ENCODE results near the gene SPEM2. TPM values are rescaled to one million over a fixed set of nuclear protein-coding genes. Genes with fewer than 3 reads are reported as not detected.

Gene SPEM2
- total RNA-seq, 6 experiments from 2014 or later = not detected

DNA sequence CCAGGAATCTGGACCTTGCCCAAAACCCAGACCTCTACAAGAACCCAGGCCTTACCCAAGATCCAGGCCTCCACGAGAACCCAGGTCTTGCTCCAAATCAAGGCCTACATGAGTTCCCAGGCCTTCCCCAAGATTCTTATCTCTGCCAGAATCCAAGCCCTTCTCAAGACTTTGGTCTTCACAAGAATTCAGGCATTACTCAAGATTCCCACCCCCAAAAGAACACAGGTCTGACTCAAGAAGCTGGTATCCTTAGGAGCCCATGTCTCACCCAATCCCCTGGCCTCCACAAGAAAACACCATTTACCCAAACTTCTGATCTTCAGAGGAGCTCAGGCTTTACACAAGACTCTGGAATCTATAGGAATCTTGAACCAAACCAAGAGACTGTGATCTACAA is 5.8 kb downstream of the SPEM2 start:
- no peaks in the 10 kb centered on the region for H3K9me3 Mint-ChIP-seq
- no peaks in the 10 kb centered on the region for H3K36me3 Mint-ChIP-seq (ENCODE audit: low read depth)
- no peak overlapping the region for H3K4me3 Mint-ChIP-seq
- no peak for DNase-seq
- no peaks in the 10 kb centered on the region; the same call in none of the 2 replicates for H3K27me3 Mint-ChIP-seq (ENCODE audit: insufficient read depth)
- H3K27ac Mint-ChIP-seq = no peak overlapping the region
- TF ChIP-seq CTCF (IDR thresholded peaks at IDR 0.05) = no peak
- peaks cover 19% of the 10 kb centered on the region for H3K4me1 Mint-ChIP-seq (ENCODE audit: low read depth)

DNA sequence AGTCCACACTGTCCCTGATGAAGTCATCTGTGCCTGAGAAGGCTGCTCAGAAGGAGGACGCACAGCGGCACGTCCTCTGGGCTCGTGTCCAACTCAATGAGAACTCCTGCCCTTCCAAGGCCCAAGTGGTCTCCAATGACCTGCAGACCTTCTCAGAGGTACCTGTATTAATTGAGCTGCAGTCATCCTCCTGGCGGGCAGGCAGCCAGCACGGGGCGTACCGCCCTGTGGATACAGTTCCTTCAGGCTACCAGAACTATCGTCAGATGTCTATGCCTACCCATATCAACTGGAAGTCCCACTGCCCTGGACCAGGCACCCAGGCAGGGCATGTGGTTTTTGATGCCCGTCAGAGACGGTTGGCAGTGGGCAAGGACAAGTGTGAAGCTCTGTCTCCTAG is 6.9 kb downstream of the SPEM2 start:
- DNase-seq = no peak
- TF ChIP-seq CTCF (IDR thresholded peaks at IDR 0.05) = no peak
- Mint-ChIP-seq H3K27ac (no peak overlapping the region), H3K36me3 (ENCODE audit: low read depth) (no peaks in the 10 kb centered on the region), H3K4me3 (no peak overlapping the region), H3K4me1 (ENCODE audit: low read depth) (peaks cover 27% of the 10 kb centered on the region), H3K27me3 (ENCODE audit: insufficient read depth) (peaks cover 2% of the 10 kb centered on the region), H3K9me3 (no peaks in the 10 kb centered on the region)

GRCh38 chr17:7435676-7436555 is 10.5 kb downstream of the SPEM2 start:
- peak; percentile 60 for TF ChIP-seq CTCF (IDR thresholded peaks at IDR 0.05)
- H3K36me3 Mint-ChIP-seq (ENCODE audit: low read depth) = no peaks in the 10 kb centered on the region; the same call in 1 of the 2 replicates
- H3K4me1 Mint-ChIP-seq (ENCODE audit: low read depth) = peaks cover 42% of the 10 kb centered on the region
- peak overlapping the region; percentile 59; the same call in 1 of the 2 replicates for H3K27ac Mint-ChIP-seq
- peaks cover 18% of the 10 kb centered on the region for H3K27me3 Mint-ChIP-seq (ENCODE audit: insufficient read depth)
- no peak for DNase-seq
- H3K4me3 Mint-ChIP-seq = peak overlapping the region; percentile 91
- H3K9me3 Mint-ChIP-seq = no peaks in the 10 kb centered on the region

DNA sequence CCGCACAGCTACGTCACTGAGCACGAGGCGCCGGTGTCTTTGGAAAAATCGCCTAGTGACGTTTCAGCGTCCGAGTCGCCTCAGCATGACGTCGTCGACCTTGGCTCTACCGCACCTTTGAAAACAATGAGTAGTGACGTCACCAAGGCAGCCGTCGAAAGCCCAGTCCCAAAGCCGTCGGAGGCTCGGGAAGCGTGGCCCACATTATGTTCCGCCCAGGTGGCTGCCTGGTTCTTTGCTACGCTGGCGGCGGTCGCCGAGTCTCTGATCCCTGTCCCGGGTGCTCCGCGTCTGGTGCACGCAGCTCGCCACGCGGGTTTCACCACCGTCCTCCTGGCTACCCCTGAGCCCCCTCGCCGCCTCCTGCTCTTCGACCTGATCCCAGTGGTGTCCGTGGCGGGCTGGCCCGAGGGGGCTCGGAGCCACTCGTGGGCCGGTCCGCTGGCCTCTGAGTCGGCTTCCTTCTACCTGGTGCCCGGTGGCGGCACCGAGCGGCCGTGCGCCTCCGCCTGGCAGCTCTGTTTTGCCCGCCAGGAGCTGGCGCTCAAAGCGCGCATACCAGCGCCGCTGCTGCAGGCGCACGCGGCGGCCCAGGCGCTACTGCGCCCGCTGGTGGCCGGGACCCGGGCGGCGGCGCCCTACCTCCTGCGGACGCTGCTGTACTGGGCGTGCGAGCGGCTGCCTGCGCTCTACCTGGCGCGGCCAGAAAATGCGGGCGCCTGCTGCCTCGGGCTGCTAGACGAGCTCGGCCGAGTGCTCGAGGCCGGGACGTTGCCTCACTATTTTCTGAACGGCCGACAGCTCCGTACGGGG is 11.3 kb downstream of the SPEM2 start:
- H3K27ac Mint-ChIP-seq = peak overlapping the region; percentile 51; the same call in 1 of the 2 replicates
- H3K4me1 Mint-ChIP-seq (ENCODE audit: low read depth) = peaks cover 37% of the 10 kb centered on the region
- peak; percentile 66 for DNase-seq
- H3K36me3 Mint-ChIP-seq (ENCODE audit: low read depth) = no peaks in the 10 kb centered on the region; the same call in 1 of the 2 replicates
- TF ChIP-seq CTCF (IDR thresholded peaks at IDR 0.05) = peak; percentile 88
- peak overlapping the region; percentile 91 for H3K4me3 Mint-ChIP-seq
- no peaks in the 10 kb centered on the region for H3K9me3 Mint-ChIP-seq
- H3K27me3 Mint-ChIP-seq (ENCODE audit: insufficient read depth) = peaks cover 18% of the 10 kb centered on the region

DNA sequence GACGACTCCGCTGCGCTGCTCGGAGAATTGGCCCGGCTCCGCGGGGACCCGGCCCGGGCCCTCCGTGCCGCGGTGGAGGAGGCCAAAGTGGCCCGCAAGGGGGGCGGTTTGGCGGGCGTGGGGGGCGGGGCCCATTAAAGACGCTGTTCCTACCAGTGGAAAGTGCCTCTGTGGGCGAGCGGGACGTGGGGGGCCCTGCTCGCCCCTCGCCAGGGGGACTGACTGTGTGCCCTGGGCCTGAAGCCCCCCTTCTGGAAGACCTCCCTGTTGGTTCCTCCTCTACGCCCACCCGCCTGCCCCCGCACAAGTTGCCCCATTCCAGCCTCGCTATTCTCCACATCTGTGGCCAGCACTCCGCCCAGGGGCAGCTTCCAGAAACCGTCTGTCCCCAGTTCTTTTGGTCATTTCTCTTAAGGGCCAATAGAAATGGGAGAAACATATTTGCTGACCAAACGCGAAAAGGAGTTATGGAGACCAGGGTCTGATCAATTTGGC is 12.0 kb downstream of the SPEM2 start:
- DNase-seq = no peak
- Mint-ChIP-seq H3K4me1 (ENCODE audit: low read depth) (peaks cover 37% of the 10 kb centered on the region), H3K4me3 (peak overlapping the region; percentile 71; the same call in 1 of the 2 replicates), H3K27me3 (ENCODE audit: insufficient read depth) (peaks cover 18% of the 10 kb centered on the region), H3K9me3 (no peaks in the 10 kb centered on the region), H3K27ac (no peak overlapping the region), H3K36me3 (ENCODE audit: low read depth) (no peaks in the 10 kb centered on the region; the same call in 1 of the 2 replicates)
- 0 out of 2 replicates have a peak, but pooled peaks have one; percentile 4 for TF ChIP-seq CTCF (IDR thresholded peaks at IDR 0.05)
